Measurements from ENCODE around the gene NDRG4.
A peak's percentile ranks its signal among the peaks of the same experiment; 100 is the strongest.

NDRG4 gene

GRCh38 chr16:58462089-58462488 is 37.9 kb upstream of the NDRG4 start:
- Mint-ChIP-seq H3K27me3 (peaks cover 16% of the 10 kb centered on the region), H3K9me3 (no peaks in the 10 kb centered on the region), H3K4me3 (peak overlapping the region; percentile 32), H3K4me1 (peaks cover 7% of the 10 kb centered on the region), H3K36me3 (no peaks in the 10 kb centered on the region), H3K27ac (no peak overlapping the region)
- no peak for ATAC-seq (ENCODE audit: low read depth)
- DNase-seq (ENCODE audit: low spot score in 2 of 2): no peak

GRCh38 chr16:58462499-58462996 is 37.4 kb upstream of the NDRG4 start:
- ATAC-seq (ENCODE audit: low read depth): no peak
- no peak for DNase-seq (ENCODE audit: low spot score in 2 of 2)
- Mint-ChIP-seq H3K4me1 (peaks cover 7% of the 10 kb centered on the region), H3K27me3 (peaks cover 19% of the 10 kb centered on the region), H3K27ac (no peak overlapping the region), H3K4me3 (peak overlapping the region; percentile 81), H3K9me3 (no peaks in the 10 kb centered on the region), H3K36me3 (no peaks in the 10 kb centered on the region)

GRCh38 chr16:58462997-58463941 is 36.7 kb upstream of the NDRG4 start:
- Mint-ChIP-seq H3K4me1 (peaks cover 7% of the 10 kb centered on the region), H3K4me3 (peak overlapping the region; percentile 81), H3K36me3 (no peaks in the 10 kb centered on the region), H3K27ac (no peak overlapping the region), H3K9me3 (no peaks in the 10 kb centered on the region), H3K27me3 (peaks cover 25% of the 10 kb centered on the region)
- ATAC-seq (ENCODE audit: low read depth) (peak; percentile 52), DNase-seq (ENCODE audit: low spot score in 2 of 2) (peak in 1 of 2 donors; percentile 22)

GRCh38 chr16:58464047-58464915 is 35.7 kb upstream of the NDRG4 start:
- Mint-ChIP-seq H3K27me3 (peaks cover 29% of the 10 kb centered on the region), H3K4me3 (peak overlapping the region; percentile 63), H3K4me1 (peaks cover 7% of the 10 kb centered on the region), H3K9me3 (no peaks in the 10 kb centered on the region), H3K27ac (no peak overlapping the region), H3K36me3 (no peaks in the 10 kb centered on the region)
- ATAC-seq (ENCODE audit: low read depth) (peak; percentile 28), DNase-seq (ENCODE audit: low spot score in 2 of 2) (no peak)

GRCh38 chr16:58464916-58465731 is 34.8 kb upstream of the NDRG4 start:
- Mint-ChIP-seq H3K9me3 (no peaks in the 10 kb centered on the region), H3K4me1 (peaks cover 7% of the 10 kb centered on the region), H3K27ac (no peak overlapping the region), H3K4me3 (peak overlapping the region; percentile 63), H3K36me3 (no peaks in the 10 kb centered on the region), H3K27me3 (peaks cover 30% of the 10 kb centered on the region)
- ATAC-seq (ENCODE audit: low read depth): no peak
- DNase-seq (ENCODE audit: low spot score in 2 of 2): no peak

- H3K4me1 Mint-ChIP-seq: peaks cover 7% of the 10 kb centered on the region
- H3K9me3 Mint-ChIP-seq: no peaks in the 10 kb centered on the region
- no peak overlapping the region for H3K4me3 Mint-ChIP-seq
- H3K36me3 Mint-ChIP-seq: no peaks in the 10 kb centered on the region
- DNase-seq (ENCODE audit: low spot score in 2 of 2) (no peak), ATAC-seq (ENCODE audit: low read depth) (no peak)
- peaks cover 33% of the 10 kb centered on the region for H3K27me3 Mint-ChIP-seq
- no peak overlapping the region for H3K27ac Mint-ChIP-seq
Observed at GRCh38 chr16:58465817-58466216, 34.1 kb upstream of the NDRG4 start.

- Mint-ChIP-seq H3K36me3 (no peaks in the 10 kb centered on the region), H3K27me3 (peaks cover 34% of the 10 kb centered on the region), H3K9me3 (no peaks in the 10 kb centered on the region), H3K27ac (no peak overlapping the region), H3K4me3 (no peak overlapping the region), H3K4me1 (peaks cover 7% of the 10 kb centered on the region)
- no peak for ATAC-seq (ENCODE audit: low read depth)
- no peak for DNase-seq (ENCODE audit: low spot score in 2 of 2)
Observed at GRCh38 chr16:58466396-58466795, 33.5 kb upstream of the NDRG4 start.

- Mint-ChIP-seq H3K4me1 (peaks cover 6% of the 10 kb centered on the region), H3K4me3 (no peak overlapping the region), H3K9me3 (no peaks in the 10 kb centered on the region), H3K27ac (no peak overlapping the region), H3K36me3 (no peaks in the 10 kb centered on the region), H3K27me3 (peaks cover 31% of the 10 kb centered on the region)
- no peak for DNase-seq (ENCODE audit: low spot score in 2 of 2)
- no peak for ATAC-seq (ENCODE audit: low read depth)
Observed at GRCh38 chr16:58467905-58468304, 32.0 kb upstream of the NDRG4 start.

- Mint-ChIP-seq H3K27ac (no peak overlapping the region), H3K27me3 (peaks cover 36% of the 10 kb centered on the region), H3K4me3 (no peak overlapping the region), H3K9me3 (no peaks in the 10 kb centered on the region), H3K36me3 (no peaks in the 10 kb centered on the region), H3K4me1 (peaks cover 3% of the 10 kb centered on the region)
- DNase-seq (ENCODE audit: low spot score in 2 of 2): no peak
- no peak for ATAC-seq (ENCODE audit: low read depth)
Observed at GRCh38 chr16:58471209-58471975, 28.6 kb upstream of the NDRG4 start.

GRCh38 chr16:58472266-58472665 is 27.7 kb upstream of the NDRG4 start:
- DNase-seq (ENCODE audit: low spot score in 2 of 2) (no peak), ATAC-seq (ENCODE audit: low read depth) (no peak)
- no peaks in the 10 kb centered on the region for H3K36me3 Mint-ChIP-seq
- H3K27me3 Mint-ChIP-seq: peaks cover 34% of the 10 kb centered on the region
- H3K4me1 Mint-ChIP-seq: peaks cover 3% of the 10 kb centered on the region
- H3K27ac Mint-ChIP-seq: no peak overlapping the region
- no peaks in the 10 kb centered on the region for H3K9me3 Mint-ChIP-seq
- no peak overlapping the region for H3K4me3 Mint-ChIP-seq

- Mint-ChIP-seq H3K4me3 (no peak overlapping the region), H3K4me1 (peaks cover 3% of the 10 kb centered on the region), H3K9me3 (no peaks in the 10 kb centered on the region), H3K27ac (no peak overlapping the region), H3K36me3 (no peaks in the 10 kb centered on the region), H3K27me3 (peaks cover 28% of the 10 kb centered on the region)
- ATAC-seq (ENCODE audit: low read depth): no peak
- DNase-seq (ENCODE audit: low spot score in 2 of 2): no peak
Observed at GRCh38 chr16:58472827-58473226, 27.1 kb upstream of the NDRG4 start.

- DNase-seq (ENCODE audit: low spot score in 2 of 2) (no peak), ATAC-seq (ENCODE audit: low read depth) (no peak)
- Mint-ChIP-seq H3K4me3 (no peak overlapping the region), H3K9me3 (no peaks in the 10 kb centered on the region), H3K27me3 (peaks cover 21% of the 10 kb centered on the region), H3K4me1 (peaks cover 3% of the 10 kb centered on the region), H3K36me3 (no peaks in the 10 kb centered on the region), H3K27ac (no peak overlapping the region)
Observed at GRCh38 chr16:58474296-58474695, 25.6 kb upstream of the NDRG4 start.

- H3K27ac Mint-ChIP-seq: no peak overlapping the region
- DNase-seq (ENCODE audit: low spot score in 2 of 2) (no peak), ATAC-seq (ENCODE audit: low read depth) (no peak)
- H3K4me1 Mint-ChIP-seq: peaks cover 3% of the 10 kb centered on the region
- peaks cover 22% of the 10 kb centered on the region for H3K27me3 Mint-ChIP-seq
- no peaks in the 10 kb centered on the region for H3K9me3 Mint-ChIP-seq
- H3K4me3 Mint-ChIP-seq: no peak overlapping the region
- no peaks in the 10 kb centered on the region for H3K36me3 Mint-ChIP-seq
Observed at GRCh38 chr16:58475091-58475619, 24.8 kb upstream of the NDRG4 start.

Data from memory B cell (primary cell).